Measurements from ENCODE around the gene BTG4.

Gene BTG4

DNA sequence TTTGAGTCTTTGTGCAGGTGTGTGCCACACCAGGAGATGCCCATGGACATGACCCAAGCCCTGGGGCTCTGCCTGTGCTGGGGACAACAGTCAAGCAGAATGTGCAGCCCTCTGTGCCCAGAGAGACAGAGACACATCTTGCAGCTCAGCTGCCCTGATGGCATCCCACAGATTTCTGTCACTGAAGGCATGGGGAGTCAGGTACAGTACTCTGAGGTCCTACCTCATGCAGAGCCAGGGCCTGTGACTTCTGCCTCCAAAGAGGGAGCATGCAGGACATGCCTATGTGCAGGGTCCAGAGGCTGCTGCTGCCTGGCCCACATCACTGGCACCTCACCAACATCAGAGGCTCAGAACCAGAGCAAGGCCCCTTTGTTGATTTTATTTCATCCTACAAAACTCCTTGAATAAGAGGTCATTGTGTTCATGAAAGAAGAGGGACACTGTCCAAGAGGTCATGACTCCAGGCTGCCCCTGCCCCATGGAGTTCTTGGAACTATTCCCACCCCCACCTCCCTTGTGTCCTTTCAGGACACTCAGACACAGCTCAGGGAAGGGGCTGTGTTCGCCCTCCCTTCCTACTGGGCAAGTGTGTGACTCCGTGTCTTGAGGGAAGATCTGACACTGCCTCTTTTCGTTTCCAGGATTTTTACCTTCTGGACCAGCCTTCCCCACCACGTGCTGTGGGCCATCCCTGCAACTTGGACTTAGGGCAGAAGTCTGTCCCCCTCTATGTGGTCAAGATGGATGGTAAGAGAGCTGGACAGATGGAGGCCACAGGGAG lies 62.3 kb downstream of the BTG4 start:
- no peaks in the 10 kb centered on the region for H3K4me1 ChIP-seq
- no peak for DNase-seq
- TF ChIP-seq, protein P1, sequence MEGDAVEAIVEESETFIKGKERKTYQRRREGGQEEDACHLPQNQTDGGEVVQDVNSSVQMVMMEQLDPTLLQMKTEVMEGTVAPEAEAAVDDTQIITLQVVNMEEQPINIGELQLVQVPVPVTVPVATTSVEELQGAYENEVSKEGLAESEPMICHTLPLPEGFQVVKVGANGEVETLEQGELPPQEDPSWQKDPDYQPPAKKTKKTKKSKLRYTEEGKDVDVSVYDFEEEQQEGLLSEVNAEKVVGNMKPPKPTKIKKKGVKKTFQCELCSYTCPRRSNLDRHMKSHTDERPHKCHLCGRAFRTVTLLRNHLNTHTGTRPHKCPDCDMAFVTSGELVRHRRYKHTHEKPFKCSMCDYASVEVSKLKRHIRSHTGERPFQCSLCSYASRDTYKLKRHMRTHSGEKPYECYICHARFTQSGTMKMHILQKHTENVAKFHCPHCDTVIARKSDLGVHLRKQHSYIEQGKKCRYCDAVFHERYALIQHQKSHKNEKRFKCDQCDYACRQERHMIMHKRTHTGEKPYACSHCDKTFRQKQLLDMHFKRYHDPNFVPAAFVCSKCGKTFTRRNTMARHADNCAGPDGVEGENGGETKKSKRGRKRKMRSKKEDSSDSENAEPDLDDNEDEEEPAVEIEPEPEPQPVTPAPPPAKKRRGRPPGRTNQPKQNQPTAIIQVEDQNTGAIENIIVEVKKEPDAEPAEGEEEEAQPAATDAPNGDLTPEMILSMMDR (IDR thresholded peaks at IDR 0.05; ENCODE audit: low read depth, low read length) = no peak
- H3K4me3 ChIP-seq (ENCODE audit: low read depth, low read length) = no peak overlapping the region
- H3K9me3 ChIP-seq = no peaks in the 10 kb centered on the region
- no peaks in the 10 kb centered on the region; the same call in 1 of the 2 replicates for H3K27me3 ChIP-seq
- no peaks in the 10 kb centered on the region for H3K36me3 ChIP-seq

DNA sequence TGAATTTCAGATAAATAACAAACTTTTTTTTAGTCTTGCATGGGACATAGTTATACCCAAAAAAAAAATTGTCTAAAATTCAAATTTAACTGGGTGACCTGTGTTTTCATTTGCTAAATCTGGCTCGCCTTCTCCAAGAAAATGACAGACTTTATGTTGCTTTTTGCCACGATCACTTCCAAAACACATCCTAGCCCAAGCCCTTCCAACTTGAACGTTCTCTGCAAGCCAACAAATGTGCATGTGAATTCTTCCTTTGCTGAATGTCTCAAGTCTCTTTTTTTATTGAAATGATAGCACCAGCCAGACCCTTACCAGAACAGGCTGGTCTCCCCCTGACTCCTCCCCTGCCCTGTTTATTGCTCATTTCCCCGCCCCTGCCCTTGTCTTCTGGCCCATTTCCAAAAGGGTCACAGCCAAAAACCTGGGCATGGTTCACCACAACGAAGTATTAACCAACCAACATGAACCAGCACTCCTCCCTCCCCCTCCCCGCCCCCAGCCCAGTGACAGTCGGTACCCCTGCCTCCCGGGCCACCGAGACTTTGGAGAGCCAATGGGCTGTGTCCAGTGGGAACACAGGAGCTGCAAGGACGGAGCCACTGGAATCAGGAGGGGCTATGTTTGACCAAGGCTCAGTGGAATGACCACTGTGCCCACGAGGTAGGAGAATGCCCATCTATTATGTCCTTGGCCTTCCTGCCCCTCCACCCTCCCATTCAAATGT lies 63.2 kb downstream of the BTG4 start:
- H3K9me3 ChIP-seq = no peaks in the 10 kb centered on the region
- no peaks in the 10 kb centered on the region for H3K36me3 ChIP-seq
- TF ChIP-seq, protein P1 (IDR thresholded peaks at IDR 0.05; ENCODE audit: low read depth, low read length) = no peak
- no peak for DNase-seq
- H3K4me1 ChIP-seq = no peaks in the 10 kb centered on the region
- no peaks in the 10 kb centered on the region; the same call in none of the 2 replicates for H3K27me3 ChIP-seq
- H3K4me3 ChIP-seq (ENCODE audit: low read depth, low read length) = no peak overlapping the region

DNA sequence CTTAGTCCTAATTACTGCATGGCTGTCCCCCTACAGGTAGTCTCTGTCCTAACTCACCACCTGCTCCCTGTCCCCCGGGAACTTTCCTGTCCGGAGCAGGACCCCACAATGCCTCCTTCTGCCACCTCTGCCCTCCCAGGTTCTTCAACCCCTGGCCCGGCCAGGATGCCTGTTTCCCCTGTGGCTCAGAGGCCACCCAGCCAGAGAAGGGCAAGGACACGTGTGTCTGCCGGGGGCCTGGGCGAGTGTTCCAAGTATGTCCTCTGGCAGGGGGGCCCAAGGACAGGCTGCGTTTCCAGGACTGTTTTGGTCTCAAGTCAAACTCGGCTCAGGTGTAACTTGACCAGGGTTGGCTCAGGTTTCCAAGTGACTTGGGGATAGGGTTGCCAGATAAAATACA lies 63.8 kb downstream of the BTG4 start:
- TF ChIP-seq, protein P1 (IDR thresholded peaks at IDR 0.05; ENCODE audit: low read depth, low read length) = no peak
- Histone ChIP-seq H3K27me3 (no peaks in the 10 kb centered on the region; the same call in none of the 2 replicates), H3K4me1 (no peaks in the 10 kb centered on the region), H3K36me3 (no peaks in the 10 kb centered on the region), H3K9me3 (no peaks in the 10 kb centered on the region), H3K4me3 (ENCODE audit: low read depth, low read length) (no peak overlapping the region)
- no peak for DNase-seq

DNA sequence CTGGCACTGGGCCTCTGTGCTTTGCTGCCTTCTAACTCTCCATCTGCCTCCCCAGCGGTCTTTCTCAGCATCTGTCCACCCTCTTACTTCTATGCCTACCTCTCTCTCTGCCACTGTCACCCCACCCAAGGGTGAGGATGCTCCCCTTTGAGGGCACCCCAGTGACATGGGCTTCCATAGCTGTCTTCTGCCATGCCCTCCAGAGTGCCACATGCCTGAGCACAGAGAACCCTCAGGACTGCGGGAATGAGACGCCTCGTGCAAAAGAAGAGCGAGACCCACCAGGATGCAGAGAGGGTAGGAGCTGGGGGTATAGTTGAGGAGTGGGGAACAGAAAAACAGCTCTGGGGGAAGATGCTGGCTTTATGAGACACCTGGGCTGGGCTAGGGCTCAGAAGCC lies 64.3 kb downstream of the BTG4 start:
- TF ChIP-seq, protein P1 (IDR thresholded peaks at IDR 0.05; ENCODE audit: low read depth, low read length) = no peak
- no peaks in the 10 kb centered on the region for H3K4me1 ChIP-seq

DNA sequence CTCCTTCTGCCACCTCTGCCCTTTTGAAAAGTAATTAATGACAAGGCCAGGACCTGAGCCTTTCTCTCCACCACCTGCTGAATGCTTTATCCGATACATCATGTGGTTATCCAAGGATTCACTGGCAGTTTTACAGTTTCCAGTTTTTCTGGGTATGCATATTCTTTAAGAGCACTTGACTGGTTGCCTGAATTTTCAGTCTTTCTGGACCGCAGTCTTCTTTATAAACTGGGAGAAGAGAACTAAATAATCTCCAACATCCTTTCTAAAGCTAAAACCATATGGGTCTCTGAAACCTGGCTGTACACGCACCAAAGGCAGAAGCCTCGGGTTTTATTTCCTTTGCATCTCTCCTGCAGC lies 65.1 kb downstream of the BTG4 start:
- no peaks in the 10 kb centered on the region for H3K9me3 ChIP-seq
- H3K4me1 ChIP-seq = no peaks in the 10 kb centered on the region
- no peak overlapping the region for H3K4me3 ChIP-seq (ENCODE audit: low read depth, low read length)
- DNase-seq = no peak
- peaks cover 5% of the 10 kb centered on the region for H3K27me3 ChIP-seq
- no peaks in the 10 kb centered on the region for H3K36me3 ChIP-seq
- TF ChIP-seq, protein P1 (IDR thresholded peaks at IDR 0.05; ENCODE audit: low read depth, low read length) = no peak

More for the DNA sequence above, 64.3 kb downstream of the BTG4 start:
- H3K4me3 ChIP-seq (ENCODE audit: low read depth, low read length) = no peak overlapping the region
- H3K36me3 ChIP-seq = no peaks in the 10 kb centered on the region
- DNase-seq = no peak
- no peaks in the 10 kb centered on the region for H3K9me3 ChIP-seq
- H3K27me3 ChIP-seq = peaks cover 3% of the 10 kb centered on the region
